ENCODE measurements around the gene MT1F.
"Not testable (repeated sequence)": the region's sequence is repeated elsewhere in the genome, so short reads cannot be mapped to it uniquely, and the experiment has no call there.

GRCh38 chr16:56672171-56672570 lies 14.4 kb downstream of the MT1F start:
- TF ChIP-seq, protein P1, sequence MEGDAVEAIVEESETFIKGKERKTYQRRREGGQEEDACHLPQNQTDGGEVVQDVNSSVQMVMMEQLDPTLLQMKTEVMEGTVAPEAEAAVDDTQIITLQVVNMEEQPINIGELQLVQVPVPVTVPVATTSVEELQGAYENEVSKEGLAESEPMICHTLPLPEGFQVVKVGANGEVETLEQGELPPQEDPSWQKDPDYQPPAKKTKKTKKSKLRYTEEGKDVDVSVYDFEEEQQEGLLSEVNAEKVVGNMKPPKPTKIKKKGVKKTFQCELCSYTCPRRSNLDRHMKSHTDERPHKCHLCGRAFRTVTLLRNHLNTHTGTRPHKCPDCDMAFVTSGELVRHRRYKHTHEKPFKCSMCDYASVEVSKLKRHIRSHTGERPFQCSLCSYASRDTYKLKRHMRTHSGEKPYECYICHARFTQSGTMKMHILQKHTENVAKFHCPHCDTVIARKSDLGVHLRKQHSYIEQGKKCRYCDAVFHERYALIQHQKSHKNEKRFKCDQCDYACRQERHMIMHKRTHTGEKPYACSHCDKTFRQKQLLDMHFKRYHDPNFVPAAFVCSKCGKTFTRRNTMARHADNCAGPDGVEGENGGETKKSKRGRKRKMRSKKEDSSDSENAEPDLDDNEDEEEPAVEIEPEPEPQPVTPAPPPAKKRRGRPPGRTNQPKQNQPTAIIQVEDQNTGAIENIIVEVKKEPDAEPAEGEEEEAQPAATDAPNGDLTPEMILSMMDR (IDR thresholded peaks at IDR 0.05 in 2 of 3, conservative IDR thresholded peaks at IDR 0.05 in 1 of 3; ENCODE audit: borderline replicate concordance in 1 of 3, insufficient read depth in 1 of 3, low read depth in 2 of 3, low read length in 2 of 3), result not testable (repeated sequence)
- TF ChIP-seq POLR2A (IDR thresholded peaks at IDR 0.05; ENCODE audit: borderline replicate concordance, extremely low read depth, insufficient read depth, insufficient read length); CEBPB (IDR thresholded peaks at IDR 0.05; ENCODE audit: low read depth); EZH2 (IDR thresholded peaks at IDR 0.05); EZH2phosphoT487 (IDR thresholded peaks at IDR 0.05; ENCODE audit: borderline replicate concordance); FOSL1 (IDR thresholded peaks at IDR 0.05; ENCODE audit: low read depth); POLR2AphosphoS5 (IDR thresholded peaks at IDR 0.05; ENCODE audit: low read depth, low read length); RAD21 (IDR thresholded peaks at IDR 0.05; ENCODE audit: low read depth); ZFX (IDR thresholded peaks at IDR 0.05); ZNF274 (IDR thresholded peaks at IDR 0.05; ENCODE audit: low read depth, low read length); JUND (IDR thresholded peaks at IDR 0.05): not testable (repeated sequence)
- TF ChIP-seq, protein P2, sequence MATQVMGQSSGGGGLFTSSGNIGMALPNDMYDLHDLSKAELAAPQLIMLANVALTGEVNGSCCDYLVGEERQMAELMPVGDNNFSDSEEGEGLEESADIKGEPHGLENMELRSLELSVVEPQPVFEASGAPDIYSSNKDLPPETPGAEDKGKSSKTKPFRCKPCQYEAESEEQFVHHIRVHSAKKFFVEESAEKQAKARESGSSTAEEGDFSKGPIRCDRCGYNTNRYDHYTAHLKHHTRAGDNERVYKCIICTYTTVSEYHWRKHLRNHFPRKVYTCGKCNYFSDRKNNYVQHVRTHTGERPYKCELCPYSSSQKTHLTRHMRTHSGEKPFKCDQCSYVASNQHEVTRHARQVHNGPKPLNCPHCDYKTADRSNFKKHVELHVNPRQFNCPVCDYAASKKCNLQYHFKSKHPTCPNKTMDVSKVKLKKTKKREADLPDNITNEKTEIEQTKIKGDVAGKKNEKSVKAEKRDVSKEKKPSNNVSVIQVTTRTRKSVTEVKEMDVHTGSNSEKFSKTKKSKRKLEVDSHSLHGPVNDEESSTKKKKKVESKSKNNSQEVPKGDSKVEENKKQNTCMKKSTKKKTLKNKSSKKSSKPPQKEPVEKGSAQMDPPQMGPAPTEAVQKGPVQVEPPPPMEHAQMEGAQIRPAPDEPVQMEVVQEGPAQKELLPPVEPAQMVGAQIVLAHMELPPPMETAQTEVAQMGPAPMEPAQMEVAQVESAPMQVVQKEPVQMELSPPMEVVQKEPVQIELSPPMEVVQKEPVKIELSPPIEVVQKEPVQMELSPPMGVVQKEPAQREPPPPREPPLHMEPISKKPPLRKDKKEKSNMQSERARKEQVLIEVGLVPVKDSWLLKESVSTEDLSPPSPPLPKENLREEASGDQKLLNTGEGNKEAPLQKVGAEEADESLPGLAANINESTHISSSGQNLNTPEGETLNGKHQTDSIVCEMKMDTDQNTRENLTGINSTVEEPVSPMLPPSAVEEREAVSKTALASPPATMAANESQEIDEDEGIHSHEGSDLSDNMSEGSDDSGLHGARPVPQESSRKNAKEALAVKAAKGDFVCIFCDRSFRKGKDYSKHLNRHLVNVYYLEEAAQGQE (IDR thresholded peaks at IDR 0.05; ENCODE audit: low read depth), result not testable (repeated sequence)
- TF ChIP-seq, protein P3, sequence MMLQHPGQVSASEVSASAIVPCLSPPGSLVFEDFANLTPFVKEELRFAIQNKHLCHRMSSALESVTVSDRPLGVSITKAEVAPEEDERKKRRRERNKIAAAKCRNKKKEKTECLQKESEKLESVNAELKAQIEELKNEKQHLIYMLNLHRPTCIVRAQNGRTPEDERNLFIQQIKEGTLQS (IDR thresholded peaks at IDR 0.05), result not testable (repeated sequence)

Data from HCT116 (cell line).